H1 (cell line): Measurements from ENCODE around the gene ABHD6.
"Not testable (repeated sequence)": the region's sequence is repeated elsewhere in the genome, so short reads cannot be mapped to it uniquely, and the experiment has no call there.

ENCODE experiments used
- CEBPB ChIP-seq: IDR thresholded peaks from 2 replicates; pipeline ENCODE4 v1.6.1; 2012; ENCODE audit warnings: low read depth, low read length
- CHD1 ChIP-seq: IDR thresholded peaks from 2 replicates; pipeline ENCODE4 v1.6.1; 2012; ENCODE audit warnings: low read depth, low read length, improper control_type of control experiment
- CHD2 ChIP-seq: IDR thresholded peaks from 2 replicates; pipeline ENCODE4 v1.6.1; 2012; ENCODE audit warnings: low read length, improper control_type of control experiment
- EZH2 ChIP-seq: fragments of 200-600 bp; sonication (generic); IDR thresholded peaks from 2 replicates; pipeline ENCODE4 v1.7.1; 2012; ENCODE audit warnings: low read depth, mild to moderate bottlenecking, moderate library complexity, low read length, inconsistent platforms; ENCODE audit not compliant: severe bottlenecking
- POLR2A ChIP-seq, 2 experiments: IDR thresholded peaks; 1 replicate in 1 of 2; 2 replicates in 1 of 2; pipeline ENCODE4 v1.6.1; 2011; ENCODE audit warnings: low read depth in 2 of 2, low read length in 2 of 2, mild to moderate bottlenecking in 2 of 2; ENCODE audit errors: control extremely low read depth in 1 of 2
- RFX5 ChIP-seq: IDR thresholded peaks from 2 replicates; pipeline ENCODE4 v1.6.1; 2011; ENCODE audit warnings: low read depth, low read length, improper control_type of control experiment, borderline replicate concordance
- RNF2 ChIP-seq: fragments of 200-900, 300-1000 bp; sonication (generic); IDR thresholded peaks from 2 replicates; pipeline ENCODE4 v1.7.1; 2016; ENCODE audit warnings: borderline replicate concordance, low read depth, mild to moderate bottlenecking, antibody characterized with exemption, low read length; ENCODE audit not compliant: poor library complexity, severe bottlenecking; ENCODE audit errors: missing control alignments
- SIN3A ChIP-seq, 2 experiments: IDR thresholded peaks in 1 of 2; conservative IDR thresholded peaks in 1 of 2; 2 replicates each; pipeline ENCODE4 v1.6.1; 2011 to 2012; ENCODE audit warnings: low read length in 2 of 2, improper control_type of control experiment in 1 of 2, low read depth in 1 of 2, mild to moderate bottlenecking in 1 of 2
- SP2 ChIP-seq: IDR thresholded peaks from 2 replicates; pipeline ENCODE4 v1.6.1; 2012; ENCODE audit warnings: mild to moderate bottlenecking, low read length, inconsistent platforms
- TBP ChIP-seq: IDR thresholded peaks from 2 replicates; pipeline ENCODE4 v1.6.1; 2011; ENCODE audit warnings: low read depth, low read length, improper control_type of control experiment
- TEAD4 ChIP-seq: IDR thresholded peaks from 2 replicates; pipeline ENCODE4 v1.6.1; 2012; ENCODE audit warnings: low read depth, low read length, inconsistent platforms, mixed read lengths
- ZNF274 ChIP-seq: IDR thresholded peaks from 2 replicates; pipeline ENCODE4 v1.7.0; 2012; ENCODE audit warnings: low read length, borderline replicate concordance; ENCODE audit errors: extremely low read depth
- TF ChIP-seq, protein P1 (sequence below), 3 experiments: IDR thresholded peaks; 1 replicate in 2 of 3; 2 replicates in 1 of 3; pipeline versions ENCODE4 v1.5.1 to v1.6.1; 2011; ENCODE audit warnings: low read length in 3 of 3, mild to moderate bottlenecking in 3 of 3, inconsistent platforms in 2 of 3, low read depth in 1 of 3, moderate library complexity in 1 of 3; ENCODE audit not compliant: insufficient read depth in 1 of 3; ENCODE audit errors: control extremely low read depth in 1 of 3
- TF ChIP-seq, protein P2 (sequence below): IDR thresholded peaks from 2 replicates; pipeline ENCODE4 v1.6.1; 2012; ENCODE audit warnings: inconsistent platforms

DNA sequence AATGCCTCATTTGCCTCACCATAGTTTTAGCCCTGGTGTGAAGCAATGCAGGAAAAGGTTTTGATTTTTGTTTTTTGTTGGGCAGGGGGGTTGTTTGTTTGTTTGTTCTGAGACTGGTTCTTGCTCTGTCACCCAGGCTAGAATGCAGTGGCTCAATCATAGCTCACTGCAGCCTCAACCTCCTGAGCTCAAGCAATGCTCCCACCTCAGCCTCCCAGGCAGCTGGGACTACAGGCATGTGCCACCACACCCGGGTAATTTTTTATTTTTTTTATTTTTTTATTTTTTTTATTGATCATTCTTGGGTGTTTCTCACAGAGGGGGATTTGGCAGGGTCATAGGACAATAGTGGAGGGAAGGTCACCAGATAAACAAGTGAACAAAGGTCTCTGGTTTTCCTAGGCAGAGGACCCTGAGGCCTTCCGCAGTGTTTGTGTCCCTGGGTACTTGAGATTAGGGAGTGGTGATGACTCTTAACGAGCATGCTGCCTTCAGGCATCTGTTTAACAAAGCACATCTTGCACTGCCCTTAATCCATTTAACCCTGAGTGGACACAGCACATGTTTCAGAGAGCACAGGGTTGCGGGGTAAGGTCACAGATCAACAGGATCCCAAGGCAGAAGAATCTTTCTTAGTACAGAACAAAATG is 51.5 kb downstream of the ABHD6 start:
- TF ChIP-seq, protein P1, sequence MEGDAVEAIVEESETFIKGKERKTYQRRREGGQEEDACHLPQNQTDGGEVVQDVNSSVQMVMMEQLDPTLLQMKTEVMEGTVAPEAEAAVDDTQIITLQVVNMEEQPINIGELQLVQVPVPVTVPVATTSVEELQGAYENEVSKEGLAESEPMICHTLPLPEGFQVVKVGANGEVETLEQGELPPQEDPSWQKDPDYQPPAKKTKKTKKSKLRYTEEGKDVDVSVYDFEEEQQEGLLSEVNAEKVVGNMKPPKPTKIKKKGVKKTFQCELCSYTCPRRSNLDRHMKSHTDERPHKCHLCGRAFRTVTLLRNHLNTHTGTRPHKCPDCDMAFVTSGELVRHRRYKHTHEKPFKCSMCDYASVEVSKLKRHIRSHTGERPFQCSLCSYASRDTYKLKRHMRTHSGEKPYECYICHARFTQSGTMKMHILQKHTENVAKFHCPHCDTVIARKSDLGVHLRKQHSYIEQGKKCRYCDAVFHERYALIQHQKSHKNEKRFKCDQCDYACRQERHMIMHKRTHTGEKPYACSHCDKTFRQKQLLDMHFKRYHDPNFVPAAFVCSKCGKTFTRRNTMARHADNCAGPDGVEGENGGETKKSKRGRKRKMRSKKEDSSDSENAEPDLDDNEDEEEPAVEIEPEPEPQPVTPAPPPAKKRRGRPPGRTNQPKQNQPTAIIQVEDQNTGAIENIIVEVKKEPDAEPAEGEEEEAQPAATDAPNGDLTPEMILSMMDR (IDR thresholded peaks at IDR 0.05; ENCODE audit: control extremely low read depth in 1 of 3, insufficient read depth in 1 of 3, low read depth in 1 of 3, low read length in 3 of 3), result not testable (repeated sequence)
- not testable (repeated sequence) for TF ChIP-seq CHD1; CEBPB; POLR2A (IDR thresholded peaks at IDR 0.05; ENCODE audit: control extremely low read depth in 1 of 2, low read depth in 2 of 2, low read length in 2 of 2); SP2; CHD2; RFX5; TBP; SIN3A (conservative IDR thresholded peaks at IDR 0.05 in 1 of 2, IDR thresholded peaks at IDR 0.05 in 1 of 2; ENCODE audit: low read depth in 1 of 2, low read length in 2 of 2); TEAD4; ZNF274; EZH2; RNF2
- TF ChIP-seq, protein P2, sequence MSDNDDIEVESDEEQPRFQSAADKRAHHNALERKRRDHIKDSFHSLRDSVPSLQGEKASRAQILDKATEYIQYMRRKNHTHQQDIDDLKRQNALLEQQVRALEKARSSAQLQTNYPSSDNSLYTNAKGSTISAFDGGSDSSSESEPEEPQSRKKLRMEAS, result not testable (repeated sequence)
